Mucosa of descending colon (tissue), 3 donors: Measurements from ENCODE around the gene TLNRD1. TPM values are rescaled to one million over a fixed set of nuclear protein-coding genes. Genes with fewer than 3 reads are reported as not detected.
"Not testable (repeated sequence)": the region's sequence is repeated elsewhere in the genome, so short reads cannot be mapped to it uniquely, and the experiment has no call there.

ENCODE experiments used
- ATAC-seq: fragments of 200-7000 bp; cut with Tn5 transposase; one replicate; pipeline ENCODE4 v1.9.1; 2020; ENCODE audit warnings: mild to moderate bottlenecking, moderate library complexity
- DNase-seq, 3 donors: peaks; one replicate each; pipeline ENCODE4 v3.0.0-alpha.2; 2020
- H3K36me3 ChIP-seq: fragments of 200-600 bp; one replicate; pipeline ENCODE4 v1.8.0; 2021; ENCODE audit warnings: low read depth, mild to moderate bottlenecking
- H3K4me1 ChIP-seq: fragments of 200-600 bp; one replicate; pipeline ENCODE4 v1.8.0; 2021; ENCODE audit warnings: low read depth, mild to moderate bottlenecking
- H3K4me3 ChIP-seq: fragments of 200-600 bp; one replicate; pipeline ENCODE4 v1.8.0; 2021; ENCODE audit warnings: mild to moderate bottlenecking
- H3K9me3 ChIP-seq: fragments of 200-600 bp; one replicate; pipeline ENCODE4 v1.8.0; 2021; ENCODE audit warnings: mild to moderate bottlenecking
- intact Hi-C, 2 donors: fragments of 100-400 bp; cut with DNase I in 1 of 2; cut with micrococcal nuclease in 1 of 2; formaldehyde crosslinking; loops; one replicate each; pipeline versions ENCODE4 v1.11.0 to v1.11.1; 2022; cut with DNase I, micrococcal nuclease
- total RNA-seq, 3 donors: library from RNA; stranded (reverse); fragmentation: NEBNext Ultra II Directional in 2 of 3; extraction: Animal tissue kit (Norgen Biotek cat#: 25700) in 2 of 3; gene quantifications; one replicate each; pipeline versions ENCODE4 v1.2.1 to v1.2.4, GENCODE V29; 2021 to 2023
- TF ChIP-seq, protein P1 (sequence below): fragments of 200-600 bp; IDR thresholded peaks from one replicate; pipeline ENCODE4 v1.8.0; 2022; ENCODE audit warnings: antibody characterized with exemption, mild to moderate bottlenecking
- donor health status: DM: no; HTN: no; CAD: no; lungs with moderate emphysema.
- donor health status: DM: no; HTN: no; CAD: no.
- donor health status: DM: no; HTN: yes; CAD: no.

TLNRD1 gene
- total RNA-seq, 3 donors from 2014 or later: 18.5 to 20.7 (median 18.6) TPM

DNA sequence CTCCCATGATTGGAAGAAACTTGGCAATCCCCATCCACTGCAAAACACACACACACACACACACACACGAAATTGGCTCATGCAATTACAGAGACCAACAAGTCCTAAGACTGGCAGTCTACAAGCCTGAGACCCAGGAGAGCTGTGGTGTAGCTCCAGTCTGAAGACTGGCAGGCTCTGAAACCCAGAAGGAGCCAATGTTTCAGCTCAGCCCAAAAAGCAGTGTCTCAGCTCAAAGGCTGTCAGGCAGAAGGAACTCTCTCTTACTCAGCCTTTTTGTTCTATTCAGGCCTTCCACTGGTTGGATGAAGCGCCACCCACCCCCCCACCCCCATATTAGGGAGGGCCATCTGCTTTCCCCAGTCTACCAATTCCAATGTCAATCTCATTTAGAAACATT lies 43.2 kb upstream of the TLNRD1 start:
- Histone ChIP-seq H3K36me3 (no peaks in the 10 kb centered on the region), H3K9me3 (no peaks in the 10 kb centered on the region), H3K4me1 (no peaks in the 10 kb centered on the region), H3K4me3 (no peak overlapping the region)
- intact Hi-C loops: no loop called here
- TF ChIP-seq, protein P1, sequence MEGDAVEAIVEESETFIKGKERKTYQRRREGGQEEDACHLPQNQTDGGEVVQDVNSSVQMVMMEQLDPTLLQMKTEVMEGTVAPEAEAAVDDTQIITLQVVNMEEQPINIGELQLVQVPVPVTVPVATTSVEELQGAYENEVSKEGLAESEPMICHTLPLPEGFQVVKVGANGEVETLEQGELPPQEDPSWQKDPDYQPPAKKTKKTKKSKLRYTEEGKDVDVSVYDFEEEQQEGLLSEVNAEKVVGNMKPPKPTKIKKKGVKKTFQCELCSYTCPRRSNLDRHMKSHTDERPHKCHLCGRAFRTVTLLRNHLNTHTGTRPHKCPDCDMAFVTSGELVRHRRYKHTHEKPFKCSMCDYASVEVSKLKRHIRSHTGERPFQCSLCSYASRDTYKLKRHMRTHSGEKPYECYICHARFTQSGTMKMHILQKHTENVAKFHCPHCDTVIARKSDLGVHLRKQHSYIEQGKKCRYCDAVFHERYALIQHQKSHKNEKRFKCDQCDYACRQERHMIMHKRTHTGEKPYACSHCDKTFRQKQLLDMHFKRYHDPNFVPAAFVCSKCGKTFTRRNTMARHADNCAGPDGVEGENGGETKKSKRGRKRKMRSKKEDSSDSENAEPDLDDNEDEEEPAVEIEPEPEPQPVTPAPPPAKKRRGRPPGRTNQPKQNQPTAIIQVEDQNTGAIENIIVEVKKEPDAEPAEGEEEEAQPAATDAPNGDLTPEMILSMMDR: no peak
- no peak for DNase-seq
- ATAC-seq: no peak

DNA sequence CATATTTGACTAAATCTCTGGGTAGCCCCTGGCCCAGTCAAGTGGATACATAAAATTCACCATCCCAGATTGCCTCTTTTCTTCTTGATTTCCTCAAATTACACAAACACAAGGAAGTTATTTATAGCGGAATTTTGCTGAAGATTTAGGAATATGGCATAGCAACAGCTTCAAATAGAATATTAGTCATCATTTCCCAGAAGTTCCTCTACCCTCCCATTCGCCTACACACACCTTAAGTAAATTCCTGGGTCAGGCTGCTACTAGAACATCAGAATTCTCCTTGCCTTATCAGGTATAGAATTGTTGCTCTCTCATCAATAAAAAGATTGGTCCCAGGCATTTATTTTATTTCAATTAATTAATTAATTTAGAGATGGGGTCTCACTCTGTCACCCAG lies 42.7 kb upstream of the TLNRD1 start:
- intact Hi-C loops: no loop called here
- no peaks in the 10 kb centered on the region for H3K4me1 ChIP-seq
- DNase-seq (no peak), ATAC-seq (no peak)
- no peaks in the 10 kb centered on the region for H3K36me3 ChIP-seq
- TF ChIP-seq, protein P1: no peak
- no peaks in the 10 kb centered on the region for H3K9me3 ChIP-seq
- H3K4me3 ChIP-seq: no peak overlapping the region

DNA sequence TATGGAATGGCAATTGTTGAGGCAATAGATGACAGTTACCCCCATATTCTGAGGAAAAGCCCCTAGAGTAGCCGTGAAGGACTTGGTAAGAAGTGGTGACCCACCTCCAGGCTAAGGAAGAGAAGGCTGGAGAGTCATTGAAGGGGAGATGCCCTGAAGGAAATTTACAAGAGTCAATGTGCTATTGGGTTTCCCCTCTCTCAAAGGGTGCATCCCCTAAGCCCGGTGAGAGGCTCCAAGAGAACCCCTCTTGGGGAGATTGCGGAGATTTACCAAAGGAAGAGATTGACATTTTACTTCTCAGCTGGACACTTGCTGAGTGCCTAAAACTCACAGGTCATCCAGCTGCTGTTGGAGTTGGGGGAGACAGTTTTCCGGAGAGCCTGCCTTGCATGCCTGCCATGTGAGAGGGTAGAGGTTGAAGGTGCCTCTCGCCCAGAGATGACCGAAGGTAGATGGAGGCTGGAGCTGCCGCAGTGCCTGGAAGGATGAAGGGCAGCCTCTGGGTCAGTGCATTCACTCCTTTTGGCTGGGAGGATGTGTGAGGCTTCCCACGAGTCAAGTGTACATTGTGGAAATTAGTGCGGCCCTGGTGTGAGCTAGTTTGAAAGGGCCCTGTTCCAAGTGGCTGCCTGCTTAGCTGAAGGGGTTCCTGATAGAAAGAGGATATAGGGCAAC lies 41.8 kb upstream of the TLNRD1 start:
- Histone ChIP-seq H3K4me1 (no peaks in the 10 kb centered on the region), H3K36me3 (no peaks in the 10 kb centered on the region), H3K9me3 (no peaks in the 10 kb centered on the region), H3K4me3 (no peak overlapping the region)
- intact Hi-C loops: no loop called here
- DNase-seq: no peak
- ATAC-seq: no peak
- TF ChIP-seq, protein P1: no peak

DNA sequence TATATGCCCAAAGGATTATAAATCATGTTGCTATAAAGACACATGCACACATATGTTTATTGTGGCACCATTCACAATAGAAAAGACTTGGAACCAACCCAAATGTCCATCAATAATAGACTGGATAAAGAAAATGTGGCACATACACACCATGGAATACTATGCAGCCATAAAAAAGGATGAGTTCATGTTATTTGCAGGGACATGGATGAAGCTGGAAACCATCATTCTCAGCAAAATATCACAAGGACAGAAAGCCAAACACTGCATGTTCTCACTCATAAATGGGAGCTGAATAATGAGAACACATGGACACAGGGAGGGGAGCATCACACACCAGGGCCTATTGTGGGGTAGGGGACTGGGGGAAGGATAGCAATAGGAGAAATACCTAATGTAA lies 35.3 kb upstream of the TLNRD1 start:
- H3K9me3 ChIP-seq, H3K36me3 ChIP-seq, H3K4me1 ChIP-seq, H3K4me3 ChIP-seq, intact Hi-C loops, ATAC-seq, DNase-seq: not testable (repeated sequence)

DNA sequence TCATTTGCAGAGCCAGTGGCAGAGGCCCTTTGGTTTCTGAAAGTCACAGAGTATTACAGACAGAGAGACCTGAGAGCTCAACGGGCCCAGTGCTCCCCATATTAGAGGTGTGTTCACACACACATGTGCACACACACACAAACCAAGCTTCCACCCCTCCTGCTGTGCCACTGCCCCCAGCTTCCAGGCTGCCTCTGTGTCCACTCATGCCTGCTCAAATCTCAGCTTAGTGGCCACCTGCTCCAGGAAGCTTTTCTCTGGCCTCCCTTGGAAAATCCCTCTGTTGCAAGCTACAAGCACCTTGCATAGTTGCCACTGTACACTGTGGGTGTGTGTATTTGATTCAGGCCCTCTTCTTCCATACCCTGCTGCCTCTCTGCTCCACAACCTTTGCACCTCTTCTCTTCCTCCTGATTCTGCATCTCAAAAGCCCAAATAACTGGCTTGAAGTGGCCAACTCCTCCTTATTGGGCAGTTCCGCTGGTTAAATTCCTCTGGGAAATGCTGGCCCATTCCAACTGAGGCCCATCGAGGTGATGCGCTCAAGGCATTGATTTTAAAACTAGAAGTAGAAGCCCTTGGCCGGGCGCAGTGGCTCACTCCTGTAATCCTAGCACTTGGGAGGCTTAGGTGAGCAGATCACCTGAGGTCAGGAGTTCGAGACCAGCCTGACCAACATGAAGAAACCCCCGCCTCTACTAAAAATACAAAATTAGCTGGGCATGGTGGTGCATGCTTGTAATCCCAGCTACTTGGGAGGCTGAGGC lies 34.1 kb upstream of the TLNRD1 start:
- H3K4me3 ChIP-seq: no peak overlapping the region
- H3K9me3 ChIP-seq: no peaks in the 10 kb centered on the region
- no peak for DNase-seq
- TF ChIP-seq, protein P1: no peak
- intact Hi-C loops: no loop called here
- ATAC-seq: no peak
- no peaks in the 10 kb centered on the region for H3K4me1 ChIP-seq
- H3K36me3 ChIP-seq: no peaks in the 10 kb centered on the region

DNA sequence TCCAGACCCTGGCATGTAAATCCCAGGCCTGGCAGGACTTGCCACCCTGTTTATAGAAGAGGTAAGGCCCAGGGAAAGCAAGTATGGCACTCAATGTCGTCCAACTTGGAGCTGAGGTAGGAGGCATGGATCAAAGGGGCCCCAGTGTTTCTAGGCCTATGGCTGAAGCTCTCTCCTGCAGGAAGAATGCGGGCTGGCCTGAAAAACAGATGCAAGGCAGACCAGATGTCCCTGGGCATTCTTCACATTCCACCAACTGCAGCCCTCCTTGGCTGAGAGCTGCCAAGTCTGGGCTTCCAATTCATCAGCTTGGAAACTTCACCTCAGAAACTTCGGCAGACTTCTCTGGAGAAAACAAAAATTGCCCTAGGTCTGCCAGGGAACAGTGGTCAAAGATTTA lies 33.3 kb upstream of the TLNRD1 start:
- no peak for ATAC-seq
- H3K36me3 ChIP-seq: no peaks in the 10 kb centered on the region
- H3K9me3 ChIP-seq: no peaks in the 10 kb centered on the region
- no peak for DNase-seq
- H3K4me3 ChIP-seq: no peak overlapping the region
- TF ChIP-seq, protein P1: no peak
- intact Hi-C loops: no loop called here
- no peaks in the 10 kb centered on the region for H3K4me1 ChIP-seq
